ENCODE data around the gene RTN3.
A peak's percentile ranks its signal among the peaks of the same experiment; 100 is the strongest.

Gene RTN3

DNA sequence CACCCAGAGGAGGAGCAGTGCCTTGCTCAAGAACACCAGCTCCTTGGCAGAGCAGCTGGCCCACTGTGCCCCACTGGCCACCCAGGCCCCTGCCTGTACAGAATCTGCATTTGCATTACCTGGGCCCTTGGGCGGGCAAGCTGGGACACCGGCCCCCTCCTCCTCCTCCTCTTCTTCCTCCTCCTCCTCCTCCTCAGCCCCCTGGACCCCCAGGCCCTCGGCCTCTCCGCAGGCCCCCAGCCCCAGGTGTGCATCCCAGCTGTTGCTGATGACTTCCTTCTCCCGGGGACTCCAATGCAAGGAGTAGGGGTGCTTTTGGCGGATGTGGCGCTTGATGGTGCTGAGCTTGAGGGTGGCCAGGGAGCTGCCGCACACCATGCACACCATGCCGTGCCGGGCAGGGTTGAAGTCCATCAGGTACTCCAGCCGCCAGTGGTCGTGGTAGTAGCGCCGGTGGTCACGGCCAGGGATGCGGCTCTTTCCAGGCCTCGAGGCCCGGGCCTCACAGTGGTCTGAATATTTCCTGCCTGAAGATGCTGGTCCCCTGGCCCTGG is 84.5 kb downstream of the RTN3 start:
- no peak overlapping the region for H3K4me2 ChIP-seq (ENCODE audit: low read length)
- no peak overlapping the region for H3K4me3 ChIP-seq (ENCODE audit: low read depth, low read length, poor library complexity, severe bottlenecking)
- H3K9ac ChIP-seq (ENCODE audit: low read length), result no peak overlapping the region
- no peak overlapping the region for H3K27ac ChIP-seq (ENCODE audit: low read depth, low read length, poor library complexity, severe bottlenecking)
- TF ChIP-seq, protein P1, sequence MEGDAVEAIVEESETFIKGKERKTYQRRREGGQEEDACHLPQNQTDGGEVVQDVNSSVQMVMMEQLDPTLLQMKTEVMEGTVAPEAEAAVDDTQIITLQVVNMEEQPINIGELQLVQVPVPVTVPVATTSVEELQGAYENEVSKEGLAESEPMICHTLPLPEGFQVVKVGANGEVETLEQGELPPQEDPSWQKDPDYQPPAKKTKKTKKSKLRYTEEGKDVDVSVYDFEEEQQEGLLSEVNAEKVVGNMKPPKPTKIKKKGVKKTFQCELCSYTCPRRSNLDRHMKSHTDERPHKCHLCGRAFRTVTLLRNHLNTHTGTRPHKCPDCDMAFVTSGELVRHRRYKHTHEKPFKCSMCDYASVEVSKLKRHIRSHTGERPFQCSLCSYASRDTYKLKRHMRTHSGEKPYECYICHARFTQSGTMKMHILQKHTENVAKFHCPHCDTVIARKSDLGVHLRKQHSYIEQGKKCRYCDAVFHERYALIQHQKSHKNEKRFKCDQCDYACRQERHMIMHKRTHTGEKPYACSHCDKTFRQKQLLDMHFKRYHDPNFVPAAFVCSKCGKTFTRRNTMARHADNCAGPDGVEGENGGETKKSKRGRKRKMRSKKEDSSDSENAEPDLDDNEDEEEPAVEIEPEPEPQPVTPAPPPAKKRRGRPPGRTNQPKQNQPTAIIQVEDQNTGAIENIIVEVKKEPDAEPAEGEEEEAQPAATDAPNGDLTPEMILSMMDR (IDR thresholded peaks at IDR 0.05; ENCODE audit: low read length), result no peak
- TF ChIP-seq EZH2 (IDR thresholded peaks at IDR 0.05; ENCODE audit: borderline replicate concordance, low read length), result no peak
- no peaks in the 10 kb centered on the region for H3F3A ChIP-seq (ENCODE audit: insufficient read depth, low read length)
- peaks cover 8% of the 10 kb centered on the region; the same call in 1 of the 2 replicates for H3K36me3 ChIP-seq (ENCODE audit: insufficient read depth, low read length)
- H3K4me1 ChIP-seq (ENCODE audit: insufficient read depth, low read length, severe bottlenecking), result peaks cover 22% of the 10 kb centered on the region
- no peaks in the 10 kb centered on the region for H4K20me1 ChIP-seq (ENCODE audit: insufficient read depth, low read length)
- no peaks in the 10 kb centered on the region for H3K79me2 ChIP-seq (ENCODE audit: insufficient read depth, low read length)
- no peaks in the 10 kb centered on the region for H3K9me2 ChIP-seq (ENCODE audit: low read depth, low read length)
- no peak overlapping the region for H2AFZ ChIP-seq (ENCODE audit: low read length)
- no peaks in the 10 kb centered on the region for H3K27me3 ChIP-seq (ENCODE audit: insufficient read depth, low read length)
- H3K9me3 ChIP-seq (ENCODE audit: low read length), result no peaks in the 10 kb centered on the region

DNA sequence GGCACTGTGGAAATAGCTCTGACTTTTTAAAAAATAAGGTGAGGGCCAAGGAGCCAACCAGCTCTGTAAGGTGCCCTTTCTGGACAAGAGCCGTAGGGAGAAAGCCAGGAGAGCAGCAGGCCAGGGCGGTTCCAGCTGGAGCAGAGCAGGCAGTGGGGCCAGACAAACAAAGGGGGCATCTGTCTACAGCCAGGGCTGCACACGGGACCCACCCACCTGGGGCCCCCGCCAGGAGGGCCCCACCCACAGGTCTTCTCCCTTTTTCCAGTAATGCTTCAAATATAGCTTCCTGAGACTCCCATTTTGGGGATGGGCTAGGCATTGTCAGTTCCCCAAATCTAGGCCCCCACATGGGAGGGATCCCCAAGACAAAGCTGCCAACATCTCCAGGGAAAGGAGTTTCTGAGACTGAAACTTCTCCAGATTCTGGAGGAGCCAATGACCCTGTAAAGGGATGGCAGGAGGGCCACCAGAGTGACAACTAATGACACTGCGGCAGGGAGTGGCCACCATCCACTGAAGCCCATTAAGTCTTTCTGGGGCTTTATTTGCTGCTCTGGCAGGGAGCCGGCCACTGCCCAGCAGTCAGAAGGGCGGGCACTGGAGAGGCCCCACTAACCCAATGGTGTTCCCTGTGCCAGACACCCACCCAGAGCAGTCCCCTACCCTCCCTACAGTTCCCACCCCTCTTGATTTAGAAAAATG is 85.4 kb downstream of the RTN3 start:
- H3K27me3 ChIP-seq (ENCODE audit: insufficient read depth, low read length), result no peaks in the 10 kb centered on the region
- H3K79me2 ChIP-seq (ENCODE audit: insufficient read depth, low read length), result no peaks in the 10 kb centered on the region
- H2AFZ ChIP-seq (ENCODE audit: low read length), result no peak overlapping the region
- no peaks in the 10 kb centered on the region for H3F3A ChIP-seq (ENCODE audit: insufficient read depth, low read length)
- TF ChIP-seq, protein P1 (IDR thresholded peaks at IDR 0.05; ENCODE audit: low read length), result no peak
- TF ChIP-seq EZH2 (IDR thresholded peaks at IDR 0.05; ENCODE audit: borderline replicate concordance, low read length), result no peak
- peaks cover 22% of the 10 kb centered on the region for H3K4me1 ChIP-seq (ENCODE audit: insufficient read depth, low read length, severe bottlenecking)
- H4K20me1 ChIP-seq (ENCODE audit: insufficient read depth, low read length), result no peaks in the 10 kb centered on the region
- H3K9me3 ChIP-seq (ENCODE audit: low read length), result no peaks in the 10 kb centered on the region
- no peak overlapping the region for H3K27ac ChIP-seq (ENCODE audit: low read depth, low read length, poor library complexity, severe bottlenecking)
- peak overlapping the region; percentile 69 for H3K4me3 ChIP-seq (ENCODE audit: low read depth, low read length, poor library complexity, severe bottlenecking)
- no peaks in the 10 kb centered on the region for H3K36me3 ChIP-seq (ENCODE audit: insufficient read depth, low read length)
- no peak overlapping the region; the same call in 1 of the 2 replicates for H3K9ac ChIP-seq (ENCODE audit: low read length)
- peak overlapping the region; percentile 92 for H3K4me2 ChIP-seq (ENCODE audit: low read length)
- no peaks in the 10 kb centered on the region for H3K9me2 ChIP-seq (ENCODE audit: low read depth, low read length)

DNA sequence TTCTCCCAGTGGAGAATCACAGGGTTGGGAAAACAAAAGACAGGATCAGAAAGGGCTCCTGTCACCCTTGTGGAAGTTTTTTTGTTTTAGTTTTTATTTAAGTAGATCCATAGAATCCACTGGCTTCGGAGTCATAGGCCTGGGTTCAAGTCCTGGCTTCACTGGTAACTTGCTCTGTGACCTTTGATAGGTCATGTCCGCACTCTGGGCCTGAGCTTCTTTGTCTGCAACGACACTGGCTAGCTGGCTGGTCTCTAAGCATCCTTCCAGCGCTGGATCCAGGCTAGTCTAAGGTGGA is 85.9 kb downstream of the RTN3 start:
- Histone ChIP-seq H3K4me1 (ENCODE audit: insufficient read depth, low read length, severe bottlenecking) (peaks cover 22% of the 10 kb centered on the region), H3K79me2 (ENCODE audit: insufficient read depth, low read length) (no peaks in the 10 kb centered on the region), H3K4me3 (ENCODE audit: low read depth, low read length, poor library complexity, severe bottlenecking) (peak overlapping the region; percentile 69), H3F3A (ENCODE audit: insufficient read depth, low read length) (no peaks in the 10 kb centered on the region), H3K4me2 (ENCODE audit: low read length) (peak overlapping the region; percentile 92), H3K9ac (ENCODE audit: low read length) (peak overlapping the region; percentile 72; the same call in 1 of the 2 replicates), H3K27me3 (ENCODE audit: insufficient read depth, low read length) (no peaks in the 10 kb centered on the region), H4K20me1 (ENCODE audit: insufficient read depth, low read length) (no peaks in the 10 kb centered on the region), H3K27ac (ENCODE audit: low read depth, low read length, poor library complexity, severe bottlenecking) (no peak overlapping the region), H3K9me3 (ENCODE audit: low read length) (no peaks in the 10 kb centered on the region), H2AFZ (ENCODE audit: low read length) (no peak overlapping the region), H3K9me2 (ENCODE audit: low read depth, low read length) (no peaks in the 10 kb centered on the region), H3K36me3 (ENCODE audit: insufficient read depth, low read length) (no peaks in the 10 kb centered on the region)
- TF ChIP-seq, protein P1 (IDR thresholded peaks at IDR 0.05; ENCODE audit: low read length), result no peak
- no peak for TF ChIP-seq EZH2 (IDR thresholded peaks at IDR 0.05; ENCODE audit: borderline replicate concordance, low read length)
